WTC11 (cell line): ENCODE measurements around the gene CGRRF1. TPM values are rescaled to one million over a fixed set of nuclear protein-coding genes. Genes with fewer than 3 reads are reported as not detected.

Experiments
- ATAC-seq: fragments of 200-7000 bp; cut with Tn5 transposase; 2 replicates; pipeline ENCODE4 v1.10.0; 2021; ENCODE audit warnings: mild to moderate bottlenecking, moderate library complexity
- CTCF ChIA-PET: fragments of 300-600 bp; sonication (Branson Sonifier 250); formaldehyde crosslinking; loops from one replicate; lab custom pipeline; 2021; ENCODE audit warnings: antibody characterized with exemption; lab: Charles Lee
- POLR2A ChIA-PET: fragments of 350-600 bp; sonication (Branson Sonifier 250); formaldehyde crosslinking; loops from one replicate; lab custom pipeline; 2021; ENCODE audit warnings: antibody characterized with exemption; lab: Charles Lee
- DNase-seq: peaks from one replicate; pipeline ENCODE4 v3.0.0; 2021; ENCODE audit warnings: low spot score
- H3K27ac Mint-ChIP-seq: 2 replicates; pipeline ENCODE4 v1.8.0; 2021; ENCODE audit warnings: mixed read lengths
- H3K27me3 Mint-ChIP-seq: 2 replicates; pipeline ENCODE4 v1.8.0; 2021; ENCODE audit warnings: low read depth, mild to moderate bottlenecking, moderate library complexity, mixed read lengths
- H3K36me3 Mint-ChIP-seq: 2 replicates; pipeline ENCODE4 v1.8.0; 2021; ENCODE audit warnings: mixed read lengths
- H3K4me1 Mint-ChIP-seq: 2 replicates; pipeline ENCODE4 v1.8.0; 2022; ENCODE audit warnings: mixed read lengths
- H3K4me3 Mint-ChIP-seq: 2 replicates; pipeline ENCODE4 v1.8.0; 2021; ENCODE audit warnings: mild to moderate bottlenecking, moderate library complexity, mixed read lengths
- H3K9me3 Mint-ChIP-seq: 2 replicates; pipeline ENCODE4 v1.8.0; 2021; ENCODE audit warnings: mixed read lengths
- ATF6 ChIP-seq: sonication (generic); formaldehyde crosslinking; IDR thresholded peaks from 2 replicates; pipeline ENCODE4 v1.8.1; 2023; ENCODE audit warnings: mild to moderate bottlenecking, missing genetic modification reagents
- E2F1 ChIP-seq: sonication (generic); formaldehyde crosslinking; IDR thresholded peaks from 2 replicates; pipeline ENCODE4 v1.8.0; 2022; ENCODE audit warnings: mild to moderate bottlenecking, missing genetic modification reagents
- ETV6 ChIP-seq: sonication (generic); formaldehyde crosslinking; IDR thresholded peaks from 2 replicates; pipeline ENCODE4 v1.8.1; 2022; ENCODE audit warnings: mild to moderate bottlenecking, missing genetic modification reagents
- HMGA2 ChIP-seq: fragments of 250-450 bp; sonication (Bioruptor Pico); IDR thresholded peaks from 2 replicates; pipeline ENCODE4 v1.4.0; 2021; ENCODE audit warnings: mild to moderate bottlenecking, moderate library complexity
- JAZF1 ChIP-seq: fragments of 250-450 bp; sonication (Bioruptor Pico); IDR thresholded peaks from 2 replicates; pipeline ENCODE4 v1.9.0; 2021; ENCODE audit warnings: moderate library complexity, mild to moderate bottlenecking, inconsistent platforms
- KAT7 ChIP-seq: sonication (generic); formaldehyde crosslinking; IDR thresholded peaks from 2 replicates; pipeline ENCODE4 v1.8.1; 2023; ENCODE audit warnings: missing genetic modification reagents, mild to moderate bottlenecking, borderline replicate concordance
- NFATC4 ChIP-seq: fragments of 250-450 bp; sonication (Bioruptor Pico); IDR thresholded peaks from 2 replicates; pipeline ENCODE4 v1.9.0; 2021; ENCODE audit warnings: mild to moderate bottlenecking
- NR1H2 ChIP-seq: sonication (generic); formaldehyde crosslinking; IDR thresholded peaks from 2 replicates; pipeline ENCODE4 v1.9.0; 2021; ENCODE audit warnings: mild to moderate bottlenecking, moderate library complexity, missing genetic modification reagents
- NR2C2 ChIP-seq: sonication (generic); formaldehyde crosslinking; IDR thresholded peaks from 2 replicates; pipeline ENCODE4 v1.8.0; 2022; ENCODE audit warnings: mild to moderate bottlenecking, missing genetic modification reagents
- OVOL2 ChIP-seq: fragments of 250-450 bp; sonication (Bioruptor Pico); IDR thresholded peaks from 2 replicates; pipeline ENCODE4 v1.9.0; 2021; ENCODE audit warnings: mild to moderate bottlenecking, borderline replicate concordance
- PREB ChIP-seq: sonication (generic); formaldehyde crosslinking; IDR thresholded peaks from 2 replicates; pipeline ENCODE4 v1.8.1; 2022; ENCODE audit warnings: mild to moderate bottlenecking, missing genetic modification reagents, moderate library complexity, borderline replicate concordance
- SMAD3 ChIP-seq: sonication (generic); formaldehyde crosslinking; IDR thresholded peaks from 2 replicates; pipeline ENCODE4 v1.8.0; 2022; ENCODE audit warnings: missing genetic modification reagents, mild to moderate bottlenecking, borderline replicate concordance
- SMAD4 ChIP-seq: sonication (generic); formaldehyde crosslinking; IDR thresholded peaks from 2 replicates; pipeline ENCODE4 v1.8.0; 2022; ENCODE audit warnings: mild to moderate bottlenecking, missing genetic modification reagents
- TEAD4 ChIP-seq: sonication (generic); formaldehyde crosslinking; IDR thresholded peaks from 2 replicates; pipeline ENCODE4 v1.8.0; 2022; ENCODE audit warnings: mild to moderate bottlenecking, missing genetic modification reagents
- USF1 ChIP-seq: sonication (generic); formaldehyde crosslinking; IDR thresholded peaks from 2 replicates; pipeline ENCODE4 v1.8.0; 2022; ENCODE audit warnings: mild to moderate bottlenecking, missing genetic modification reagents
- ZBTB43 ChIP-seq: sonication (generic); formaldehyde crosslinking; IDR thresholded peaks from 2 replicates; pipeline ENCODE4 v1.8.1; 2023; ENCODE audit warnings: mild to moderate bottlenecking, missing genetic modification reagents
- ZNF219 ChIP-seq: sonication (generic); formaldehyde crosslinking; IDR thresholded peaks from 2 replicates; pipeline ENCODE4 v1.8.0; 2023; ENCODE audit warnings: missing genetic modification reagents, mild to moderate bottlenecking, borderline replicate concordance
- ZNF263 ChIP-seq: sonication (generic); formaldehyde crosslinking; IDR thresholded peaks from 2 replicates; pipeline ENCODE4 v1.8.1; 2022; ENCODE audit warnings: low read depth, mild to moderate bottlenecking, moderate library complexity, missing genetic modification reagents
- ZNF281 ChIP-seq: sonication (generic); formaldehyde crosslinking; IDR thresholded peaks from 2 replicates; pipeline ENCODE4 v1.8.0; 2023; ENCODE audit warnings: mild to moderate bottlenecking, missing genetic modification reagents
- ZSCAN18 ChIP-seq: fragments of 250-450 bp; sonication (Bioruptor Pico); IDR thresholded peaks from 2 replicates; pipeline ENCODE4 v2.1.2; 2022; ENCODE audit warnings: mild to moderate bottlenecking, moderate library complexity
- total RNA-seq: library from RNA; stranded (reverse); gene quantifications from 3 replicates; pipeline ENCODE4 v1.2.3, GENCODE V29; 2021

The CGRRF1 gene
- total RNA-seq, 1 experiment from 2014 or later: 15.1 TPM

GRCh38 chr14:54549862-54550261 is 40.2 kb downstream of the CGRRF1 start:
- Mint-ChIP-seq H3K4me3 (no peak overlapping the region), H3K4me1 (peaks cover 11% of the 10 kb centered on the region)
- TF ChIP-seq ZBTB43 (CRISPR knock-in tag): no peak
- TF ChIP-seq, all 79 proteins: peak for 0
- ChIA-PET CTCF (interaction anchor here (1.1 kb wide), 1 partner anchor 224 kb away, joined by 5 read pairs; no protein-coding TSS in a partner anchor), POLR2A (no interaction called here)
- no peaks in the 10 kb centered on the region for H3K36me3 Mint-ChIP-seq
- H3K27me3 Mint-ChIP-seq: no peaks in the 10 kb centered on the region
- ATAC-seq (peak; percentile 39), DNase-seq (no peak)
- no peak overlapping the region; the same call in 1 of the 2 replicates for H3K27ac Mint-ChIP-seq
- H3K9me3 Mint-ChIP-seq: no peaks in the 10 kb centered on the region

GRCh38 chr14:54550514-54550913 is 40.8 kb downstream of the CGRRF1 start:
- Mint-ChIP-seq H3K9me3 (no peaks in the 10 kb centered on the region), H3K4me1 (peaks cover 11% of the 10 kb centered on the region), H3K27ac (no peak overlapping the region), H3K4me3 (no peak overlapping the region), H3K36me3 (no peaks in the 10 kb centered on the region), H3K27me3 (no peaks in the 10 kb centered on the region)
- DNase-seq (no peak), ATAC-seq (no peak)
- CTCF ChIA-PET: interaction anchor here (0.5 to 1.5 kb wide), 4 partner anchors 223 to 1899 kb away, joined by 3 to 5 read pairs (median 4); no protein-coding TSS in a partner anchor
- TF ChIP-seq SMAD4 (CRISPR knock-in tag) (no peak), JAZF1 (CRISPR knock-in tag) (no peak), HMGA2 (no peak), ZNF263 (CRISPR knock-in tag) (no peak), NR2C2 (CRISPR knock-in tag) (no peak), KAT7 (CRISPR knock-in tag) (no peak), NR1H2 (CRISPR knock-in tag) (no peak), ZNF281 (CRISPR knock-in tag) (no peak), NFATC4 (CRISPR knock-in tag) (no peak), ETV6 (no peak), PREB (CRISPR knock-in tag) (no peak)
- POLR2A ChIA-PET: no interaction called here

GRCh38 chr14:54554401-54554800 is 44.7 kb downstream of the CGRRF1 start:
- Mint-ChIP-seq H3K27ac (no peak overlapping the region), H3K27me3 (no peaks in the 10 kb centered on the region), H3K9me3 (no peaks in the 10 kb centered on the region), H3K36me3 (no peaks in the 10 kb centered on the region), H3K4me1 (peaks cover 11% of the 10 kb centered on the region), H3K4me3 (no peak overlapping the region)
- DNase-seq (no peak), ATAC-seq (no peak)
- ChIA-PET POLR2A (no interaction called here), CTCF (interaction anchor here (0.9 to 1.4 kb wide), 2 partner anchors 61 to 218 kb away, joined by 3 read pairs; no protein-coding TSS in a partner anchor)
- no peak for TF ChIP-seq ZBTB43 (CRISPR knock-in tag)
- TF ChIP-seq ZSCAN18: no peak
- no peak for TF ChIP-seq USF1 (CRISPR knock-in tag)
- no peak for TF ChIP-seq ATF6 (CRISPR knock-in tag)
- no peak for TF ChIP-seq ZNF219 (CRISPR knock-in tag)
- TF ChIP-seq TEAD4 (CRISPR knock-in tag): no peak
- no peak for TF ChIP-seq SMAD3
- no peak for TF ChIP-seq OVOL2
- no peak for TF ChIP-seq ZNF263 (CRISPR knock-in tag)
- no peak for TF ChIP-seq E2F1
